ENCODE data around the gene YTHDF1.

Gene YTHDF1

DNA sequence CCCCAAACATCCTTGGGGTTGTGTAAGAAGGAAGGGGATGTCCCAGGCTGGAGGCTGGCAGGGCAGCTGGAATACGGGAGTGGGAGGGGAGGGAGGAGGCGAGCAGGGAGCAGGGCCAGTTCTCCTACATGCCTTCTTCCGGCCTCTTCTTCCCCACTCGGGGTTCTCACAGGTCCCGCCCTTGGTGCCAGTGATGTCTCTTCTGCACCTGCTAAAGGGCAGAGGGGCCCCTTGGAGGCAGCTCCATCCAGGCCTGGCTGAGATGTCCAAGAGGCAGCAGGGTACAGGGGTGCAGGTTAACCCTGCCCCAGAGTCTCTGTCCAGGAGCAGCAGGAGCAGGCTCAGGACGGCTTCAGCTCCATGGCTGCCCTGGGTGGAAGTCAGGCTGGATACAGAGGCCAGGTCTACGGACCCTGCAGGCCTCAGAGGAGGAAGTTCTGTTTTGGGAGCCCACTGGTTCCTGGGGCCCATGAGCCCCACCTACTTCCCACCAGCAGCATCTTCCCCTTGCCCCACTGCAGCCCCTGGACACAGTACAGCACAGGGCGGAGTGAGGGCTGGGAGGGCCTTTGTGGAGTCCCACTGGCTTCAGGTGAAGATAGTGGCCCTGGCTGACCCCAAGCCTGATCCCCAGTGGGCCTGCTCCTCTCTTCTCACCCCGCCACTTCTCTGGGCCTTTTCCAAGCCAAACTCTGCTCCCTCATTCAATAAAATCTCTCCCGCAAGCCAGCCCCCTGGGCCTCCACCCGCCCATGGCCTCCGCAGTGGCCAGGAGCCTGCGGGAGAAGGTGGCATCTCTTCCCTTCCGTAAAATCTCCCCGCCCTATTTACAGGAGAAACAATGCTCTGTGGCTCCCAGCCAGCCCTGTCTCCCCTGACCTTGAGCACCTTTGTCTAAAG, 60.4 kb downstream of the YTHDF1 start:
- no peak for DNase-seq (ENCODE audit: low spot score)

DNA sequence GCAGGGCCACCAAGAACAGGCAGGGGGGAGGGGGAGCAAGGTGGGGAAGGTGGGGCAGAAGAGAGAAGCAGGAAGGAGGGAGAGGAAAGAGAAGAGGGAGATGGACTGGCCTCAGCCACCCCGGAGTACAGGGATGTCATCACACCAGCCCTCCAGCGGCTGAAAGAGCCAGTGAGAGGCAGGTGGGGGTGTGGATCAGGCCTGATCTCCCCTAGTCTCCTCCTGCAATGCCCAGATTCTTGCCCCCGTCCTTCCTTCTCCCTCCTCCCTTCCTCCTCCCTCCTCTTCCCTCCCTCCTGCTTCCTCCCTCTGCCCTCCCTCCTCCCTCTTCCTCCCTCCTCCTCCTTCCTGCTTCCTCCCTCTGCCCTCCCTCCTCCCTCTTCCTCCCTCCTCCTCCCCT, 61.5 kb downstream of the YTHDF1 start:
- no peak for DNase-seq (ENCODE audit: low spot score)

DNA sequence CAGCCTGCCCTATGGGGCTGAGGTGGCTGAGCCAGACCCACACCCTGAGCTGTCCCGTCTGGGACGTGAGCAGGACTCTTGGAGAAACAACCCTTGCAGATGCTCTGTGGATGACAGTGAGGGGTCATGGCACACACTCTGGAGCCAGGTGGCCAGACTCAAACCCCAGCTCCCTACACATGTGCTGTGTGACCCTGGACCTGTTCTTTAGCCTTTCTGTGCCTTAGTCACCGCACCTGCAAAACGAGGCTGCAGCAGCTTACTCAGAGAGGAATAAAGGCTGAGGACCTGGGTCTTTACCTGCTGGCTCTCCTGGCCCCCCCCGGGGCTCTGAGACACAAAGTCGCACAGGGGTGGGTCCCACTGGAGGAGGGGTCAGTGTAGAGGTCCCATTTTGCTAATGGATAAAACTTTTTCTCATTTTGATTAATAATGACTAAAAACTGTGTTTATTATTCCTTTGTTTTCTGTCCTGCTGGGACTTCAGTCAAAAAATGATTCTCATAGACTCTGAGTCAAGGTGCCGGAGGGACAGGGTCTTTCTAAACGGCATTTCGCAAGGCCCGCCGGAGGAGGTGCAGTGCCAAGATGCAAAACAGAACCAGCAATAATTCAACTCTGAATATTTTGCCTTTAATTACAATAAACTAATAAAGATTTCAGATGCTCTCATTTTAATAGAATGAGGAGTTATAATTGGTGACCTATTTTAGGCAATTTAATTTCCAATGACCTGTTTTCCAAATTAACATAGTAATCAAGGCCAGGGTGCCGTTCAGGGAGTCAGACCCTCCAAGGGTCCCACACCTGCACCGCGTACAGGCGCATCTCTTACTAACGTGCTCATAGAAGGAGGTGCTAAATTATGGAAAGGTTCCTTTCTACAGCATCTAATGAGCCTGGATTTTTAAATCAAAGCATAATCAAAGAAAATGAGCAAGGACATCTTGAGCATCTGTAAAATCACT, 62.4 kb downstream of the YTHDF1 start:
- no peak for DNase-seq (ENCODE audit: low spot score)

DNA sequence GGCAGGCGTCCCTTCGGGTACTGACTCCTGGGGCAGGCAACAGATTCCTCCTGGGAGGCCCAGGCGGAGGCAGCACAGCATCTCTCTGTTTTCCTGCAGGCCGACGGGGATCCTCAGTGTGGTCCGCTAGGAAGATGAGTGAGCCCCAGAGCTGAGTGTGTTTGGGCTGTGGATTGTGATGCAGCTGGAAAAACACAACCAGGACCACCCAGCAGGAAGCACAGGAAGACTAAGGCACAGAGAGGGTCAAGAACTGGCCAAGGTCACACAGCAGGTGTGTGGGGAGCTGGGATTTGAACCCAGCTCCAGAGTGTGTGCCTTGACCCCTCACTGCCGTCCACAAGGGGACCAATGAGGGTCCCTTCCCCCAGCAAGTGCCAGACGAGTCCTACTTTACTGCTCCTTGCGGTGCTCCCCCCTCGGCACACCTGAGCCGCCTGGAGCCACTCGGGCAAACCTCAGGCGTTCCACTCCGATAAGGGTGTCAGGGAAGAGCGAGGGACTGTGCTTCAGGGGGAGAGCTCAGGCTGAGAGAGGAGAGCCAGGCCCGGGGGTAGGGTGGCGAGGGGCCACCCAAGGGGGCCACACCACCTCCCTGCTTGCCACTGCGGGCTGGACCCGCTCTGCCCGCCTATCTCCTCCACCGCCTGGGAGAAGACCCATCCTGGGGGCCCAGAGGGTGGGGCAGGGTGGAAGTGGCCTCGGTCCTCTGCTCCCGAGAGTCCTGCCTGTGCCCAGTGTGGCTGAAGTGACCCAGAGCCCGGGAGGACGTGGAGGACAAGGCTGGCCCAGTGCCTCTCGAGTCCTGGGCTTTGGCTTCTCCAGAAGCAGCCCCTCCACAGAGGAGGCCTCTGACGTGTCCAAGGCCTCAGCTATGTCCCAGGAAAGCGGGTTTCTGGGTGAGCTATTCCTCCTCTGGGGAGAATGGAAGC, 63.3 kb downstream of the YTHDF1 start:
- no peak for DNase-seq (ENCODE audit: low spot score)

DNA sequence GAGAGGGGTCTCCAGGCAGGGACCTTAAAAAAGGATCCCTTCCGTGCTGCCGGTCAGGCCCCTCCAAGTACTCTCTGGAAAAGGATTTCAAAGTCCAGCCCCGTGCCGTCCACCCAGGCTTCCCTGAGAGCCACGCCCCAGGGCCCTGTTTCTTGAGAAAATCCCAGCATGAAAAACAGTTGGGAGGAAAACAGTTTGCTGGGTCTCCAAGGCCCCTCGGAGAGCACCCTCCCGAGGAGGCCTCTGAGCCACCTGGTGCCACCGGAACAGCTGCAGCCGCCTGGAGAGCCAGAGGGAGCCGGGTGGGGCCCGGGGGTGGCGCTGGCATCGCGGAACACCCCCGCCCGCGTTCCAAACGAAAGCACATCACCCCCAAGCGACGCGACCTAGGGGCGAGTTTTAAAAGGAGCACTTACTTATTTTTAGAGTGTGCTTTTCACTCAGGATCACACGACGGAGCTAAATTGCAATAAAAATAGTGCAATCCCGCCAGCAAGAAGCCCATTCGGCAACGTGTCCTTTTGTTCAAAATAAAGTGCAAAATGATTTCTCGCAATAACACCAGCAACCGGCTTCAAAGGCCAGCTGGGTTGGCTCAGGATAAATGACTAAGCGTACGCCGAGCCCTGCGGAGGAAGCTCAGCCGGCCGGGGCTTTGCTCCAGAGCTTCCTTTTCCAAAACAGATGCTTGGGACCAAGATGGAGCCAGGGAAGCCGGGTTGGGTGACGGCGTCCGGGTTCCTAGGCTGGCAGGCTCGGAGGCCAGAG, 64.2 kb downstream of the YTHDF1 start:
- no peak for DNase-seq (ENCODE audit: low spot score)

DNA sequence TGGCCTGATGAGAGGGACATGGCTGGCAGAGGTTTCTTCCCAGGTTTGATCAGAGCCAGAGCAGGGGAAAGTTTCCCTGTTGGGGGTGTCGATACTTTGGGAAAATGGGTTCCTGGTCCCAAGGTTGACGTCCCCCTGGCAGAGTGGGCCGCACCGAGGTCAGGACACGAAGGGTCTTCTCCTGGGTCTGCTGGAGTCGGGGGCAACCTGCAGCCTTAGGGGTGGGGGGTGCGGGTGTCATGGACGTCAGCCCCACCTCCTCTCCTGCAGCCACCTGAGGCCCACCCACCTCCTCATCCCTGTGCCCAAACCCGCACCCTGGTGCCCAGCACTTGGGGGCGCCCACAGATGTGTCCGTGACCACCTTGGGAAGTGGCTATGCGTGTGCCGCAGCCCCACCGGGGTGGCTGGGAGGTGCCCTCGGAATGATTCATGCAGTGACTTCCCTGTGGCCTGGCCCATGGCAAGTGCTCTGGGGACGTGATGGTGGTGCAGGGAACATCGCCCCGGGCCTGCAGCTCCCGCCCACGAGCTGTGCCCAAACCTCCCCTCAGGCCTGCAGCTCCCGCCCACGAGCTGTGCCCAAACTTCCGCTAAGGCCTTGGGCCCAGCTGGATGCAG, 64.9 kb downstream of the YTHDF1 start:
- DNase-seq (ENCODE audit: low spot score), result no peak

DNA sequence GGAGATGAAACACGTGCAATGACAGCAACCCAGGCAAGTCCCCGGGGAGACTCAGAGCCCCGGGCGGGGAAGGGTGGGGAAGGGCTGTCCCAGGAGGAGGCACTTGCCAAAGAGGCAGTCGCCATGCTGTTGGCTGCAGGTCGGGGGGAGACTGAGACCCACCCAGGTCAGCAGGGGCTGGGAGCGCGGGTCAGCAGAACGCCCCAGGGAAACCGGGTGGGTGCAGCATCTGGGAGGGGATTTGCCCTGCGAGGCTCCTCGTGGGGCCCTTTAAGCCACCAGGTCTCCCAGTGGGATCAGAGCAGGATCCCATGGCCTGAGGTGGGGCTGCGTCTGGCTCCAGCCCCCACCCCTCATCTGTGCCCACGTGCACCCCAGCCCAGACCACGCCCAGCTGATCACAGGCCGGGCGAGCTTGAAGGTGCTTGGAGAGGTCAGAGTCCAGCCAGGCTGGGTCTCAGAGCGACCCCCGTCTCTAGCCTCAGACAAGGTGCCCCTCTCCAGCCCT, 65.5 kb downstream of the YTHDF1 start:
- no peak for DNase-seq (ENCODE audit: low spot score)

DNA sequence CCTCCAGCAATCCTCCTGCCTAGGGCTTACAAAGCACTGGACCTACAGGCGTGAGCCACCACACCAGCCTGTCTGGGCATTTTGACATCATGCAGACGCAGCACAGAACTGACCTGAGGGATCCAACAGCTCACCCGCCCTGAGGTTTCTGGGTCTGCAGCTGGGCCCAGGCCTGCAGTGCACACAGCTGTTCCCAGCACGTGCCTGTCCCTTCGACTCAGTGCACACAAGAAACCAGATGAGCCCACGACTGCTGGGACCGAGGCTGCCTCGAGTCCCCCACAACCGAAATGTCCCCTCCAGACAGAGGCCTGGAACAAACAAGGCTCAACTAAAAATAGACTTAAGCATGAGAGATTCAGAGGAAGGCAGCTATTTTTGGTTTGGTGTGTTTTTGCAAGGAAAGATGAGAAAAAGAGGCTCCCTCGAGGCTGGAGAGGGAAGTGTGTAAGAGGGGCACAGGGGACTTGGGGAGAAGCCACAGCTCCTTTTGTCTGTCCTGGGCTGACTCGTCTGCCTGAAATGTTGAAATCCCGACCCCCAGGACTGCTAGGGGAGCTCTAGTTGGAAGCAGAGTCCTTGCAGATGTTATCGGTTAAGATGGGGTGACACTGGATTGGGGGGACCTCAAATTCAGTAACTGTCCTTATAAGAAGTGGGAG, 66.3 kb downstream of the YTHDF1 start:
- no peak for DNase-seq (ENCODE audit: low spot score)

DNA sequence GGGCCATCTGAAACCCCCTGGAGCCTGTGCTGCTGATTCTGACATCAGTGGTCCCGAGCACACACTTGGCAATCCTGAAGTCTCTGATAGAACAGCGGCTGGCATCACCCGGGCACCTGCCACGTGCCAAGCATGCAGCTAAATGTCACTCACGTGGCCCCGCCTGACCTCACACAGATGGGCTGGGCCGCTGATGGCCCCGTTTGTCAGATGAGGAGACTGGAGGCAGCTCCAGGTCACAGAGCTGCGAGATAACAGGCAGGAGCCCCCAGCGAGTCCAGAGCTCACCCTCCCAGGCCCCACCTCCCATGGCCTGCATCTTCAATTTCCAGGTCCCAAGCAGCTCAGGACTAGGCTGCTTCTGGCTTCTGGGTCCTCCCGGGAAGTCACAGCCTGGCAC, 67.2 kb downstream of the YTHDF1 start:
- no peak for DNase-seq (ENCODE audit: low spot score)

DNA sequence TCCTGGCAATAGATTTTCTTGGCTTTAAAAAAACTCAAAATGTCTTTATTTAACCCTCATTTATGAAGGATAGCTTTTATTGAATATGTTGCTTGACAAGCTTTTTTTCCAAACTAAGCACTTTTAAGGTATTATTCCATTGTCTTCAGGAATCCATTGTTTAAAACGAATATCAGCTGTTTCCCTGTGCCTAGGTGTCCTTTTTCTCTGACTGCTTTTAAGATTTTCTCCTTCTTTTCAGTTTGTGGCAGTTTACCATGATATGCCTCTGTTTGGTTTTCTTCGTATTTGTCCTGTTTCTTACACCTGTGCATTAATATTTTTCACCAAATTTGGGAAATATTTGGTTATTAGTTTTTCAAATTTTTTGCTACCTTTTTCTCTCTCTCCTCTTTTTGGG, 68.4 kb downstream of the YTHDF1 start:
- DNase-seq (ENCODE audit: low spot score), result no peak

Data from Ammon's horn (tissue), 1 donor.